ENCODE results near the gene HIVEP2. TPM values are rescaled to one million over a fixed set of nuclear protein-coding genes. Genes with fewer than 3 reads are reported as not detected.

The HIVEP2 gene
- total and polyA plus RNA-seq, 2 of the 4 experiments (the other 2 are of a cell fraction) = 4.3 to 11.3 TPM

GRCh38 chr6:142879527-142879926, 65.4 kb downstream of the HIVEP2 start:
- Histone ChIP-seq H3K4me1 (ENCODE audit: control insufficient read depth, insufficient read depth, low read length) (peaks cover 3% of the 10 kb centered on the region; the same call in 1 of the 2 replicates), H2AK5ac (ENCODE audit: low read depth, low read length) (no peak overlapping the region), H3K27ac (ENCODE audit: insufficient read depth, low read length) (no peak overlapping the region), H4K5ac (ENCODE audit: low read depth, low read length) (no peak overlapping the region), H4K91ac (ENCODE audit: insufficient read depth, low read depth, low read length) (no peak overlapping the region), H4K20me1 (ENCODE audit: insufficient read depth, low read length) (no peaks in the 10 kb centered on the region; the same call in 1 of the 2 replicates), H3K23ac (ENCODE audit: low read depth, low read length) (no peak overlapping the region), H2BK15ac (ENCODE audit: low read depth, low read length) (no peak overlapping the region), H3K18ac (ENCODE audit: low read depth, low read length) (no peak overlapping the region), H3K4me3 (ENCODE audit: insufficient read depth, low read depth, low read length) (no peak overlapping the region), H3K27me3 (ENCODE audit: control insufficient read depth, insufficient read depth, low read length) (no peaks in the 10 kb centered on the region), H3K9me3 (ENCODE audit: control insufficient read depth, insufficient read depth, low read length) (no peaks in the 10 kb centered on the region), H3K9me1 (ENCODE audit: insufficient read depth, low read length) (no peaks in the 10 kb centered on the region), H3K9ac (ENCODE audit: low read depth, low read length) (no peak overlapping the region), H4K8ac (ENCODE audit: low read depth in 2 of 2, low read length in 2 of 2) (no peak overlapping the region), H3K56ac (ENCODE audit: extremely low read depth, insufficient read depth, low read length) (no peak overlapping the region), H2AFZ (replicated peaks; ENCODE audit: low read length, poor library complexity) (no peak overlapping the region), H3K4ac (ENCODE audit: low read depth, low read length) (no peak overlapping the region), H3K79me1 (ENCODE audit: low read depth in 1 of 2, low read length in 2 of 2) (peaks cover 47 to 76% of the 10 kb centered on the region in 2 experiments), H2BK5ac (ENCODE audit: low read depth, low read length, poor library complexity, severe bottlenecking) (no peak overlapping the region), H3K4me2 (ENCODE audit: low read depth, low read length) (no peak overlapping the region), H2BK120ac (ENCODE audit: low read depth, low read length) (no peak overlapping the region), H3K36me3 (ENCODE audit: control insufficient read depth, insufficient read depth, low read length) (no peaks in the 10 kb centered on the region), H2BK20ac (ENCODE audit: low read depth, low read length) (no peak overlapping the region), H3K14ac (replicated peaks; ENCODE audit: low read depth, low read length) (no peak overlapping the region), H2AK9ac (replicated peaks; ENCODE audit: low read depth, low read length, poor library complexity) (peak overlapping the region; percentile 42)
- ChIA-PET CTCF (no interaction called here), POLR2A (ENCODE audit: unreplicated experiment) (no interaction called here)
- in situ Hi-C loops (cut with MboI; ENCODE audit: low sequenced_read_pairs) = no loop called here
- dilution Hi-C loops (cut with HindIII; ENCODE audit: low sequenced_read_pairs, unreplicated experiment) = no loop called here
- no peak for ATAC-seq (ENCODE audit: low read depth)
- intact Hi-C loops (cut with micrococcal nuclease) = no loop called here
- no TSS peak for BruUV-seq (replicated peaks)
- WGBS, 2 experiments (ENCODE audit: extremely low coverage in 2 of 2, insufficient read length in 1 of 2) = 80% methylated on average over 2 of the region's 2 CpGs; no CpG with 5 or more reads in 1 of the 2 experiments
- TF ChIP-seq RAD21 (IDR thresholded peaks at IDR 0.05; ENCODE audit: low read length) (no peak), RFX5 (IDR thresholded peaks at IDR 0.05; ENCODE audit: low read depth, low read length) (no peak), MAZ (IDR thresholded peaks at IDR 0.05; ENCODE audit: borderline replicate concordance, low read depth, low read length) (no peak), MXI1 (IDR thresholded peaks at IDR 0.05; ENCODE audit: borderline replicate concordance, low read depth, low read length) (no peak), SMC3 (IDR thresholded peaks at IDR 0.05; ENCODE audit: low read depth, low read length) (no peak), ELK1 (IDR thresholded peaks at IDR 0.05; ENCODE audit: borderline replicate concordance, low read depth, low read length) (no peak), RCOR1 (IDR thresholded peaks at IDR 0.05; ENCODE audit: insufficient replicate concordance, low read length) (no peak), CTCF (conservative IDR thresholded peaks at IDR 0.05; ENCODE audit: low read depth, low read length) (no peak), CHD1 (IDR thresholded peaks at IDR 0.05; ENCODE audit: low read depth, low read length) (no peak), FOS (IDR thresholded peaks at IDR 0.05; ENCODE audit: low read depth, low read length) (no peak), BHLHE40 (IDR thresholded peaks at IDR 0.05; ENCODE audit: low read depth, low read length) (no peak), MAFK (IDR thresholded peaks at IDR 0.05; ENCODE audit: low read depth, low read length) (no peak), CEBPB (IDR thresholded peaks at IDR 0.05; ENCODE audit: low read depth, low read length) (no peak), POLR2A (IDR thresholded peaks at IDR 0.05; ENCODE audit: low read depth, low read length) (no peak), NFE2L2 (IDR thresholded peaks at IDR 0.05; ENCODE audit: low read depth, low read length) (no peak)
- TF ChIP-seq, protein P1, sequence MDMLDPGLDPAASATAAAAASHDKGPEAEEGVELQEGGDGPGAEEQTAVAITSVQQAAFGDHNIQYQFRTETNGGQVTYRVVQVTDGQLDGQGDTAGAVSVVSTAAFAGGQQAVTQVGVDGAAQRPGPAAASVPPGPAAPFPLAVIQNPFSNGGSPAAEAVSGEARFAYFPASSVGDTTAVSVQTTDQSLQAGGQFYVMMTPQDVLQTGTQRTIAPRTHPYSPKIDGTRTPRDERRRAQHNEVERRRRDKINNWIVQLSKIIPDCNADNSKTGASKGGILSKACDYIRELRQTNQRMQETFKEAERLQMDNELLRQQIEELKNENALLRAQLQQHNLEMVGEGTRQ (IDR thresholded peaks at IDR 0.05; ENCODE audit: low read depth, low read length) = no peak
- DNase-seq = no peak
